Measurements from ENCODE around the gene RYR2.

DNA sequence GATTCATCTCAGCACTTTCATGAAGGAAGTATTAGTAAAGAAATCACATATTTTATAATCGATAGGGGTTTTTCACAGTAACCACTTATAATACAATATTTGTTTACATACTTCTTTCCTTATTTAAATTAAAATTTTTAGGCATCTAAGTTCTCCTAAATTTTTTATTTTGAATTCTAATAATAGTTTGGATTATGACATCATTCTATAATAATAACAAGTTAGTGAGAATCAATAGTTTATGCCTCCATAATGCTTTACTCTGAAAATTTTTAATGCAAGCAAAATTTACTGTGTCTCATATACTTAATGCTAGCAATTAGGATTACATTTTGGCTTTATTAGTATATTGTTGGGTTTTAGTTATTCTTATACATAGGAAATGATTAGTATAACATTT, 596.6 kb downstream of the RYR2 start:
- TF ChIP-seq EZH2 (IDR thresholded peaks at IDR 0.05; ENCODE audit: borderline replicate concordance, low read depth, low read length, poor library complexity, severe bottlenecking), result no peak
- TF ChIP-seq CTCF (conservative IDR thresholded peaks at IDR 0.05; ENCODE audit: low read depth, low read length), result no peak

Data from A673 (cell line).